ENCODE results near the gene NRP1. TPM values are rescaled to one million over a fixed set of nuclear protein-coding genes. Genes with fewer than 3 reads are reported as not detected.
A peak's percentile ranks its signal among the peaks of the same experiment; 100 is the strongest.

Gene NRP1
- total and polyA plus RNA-seq, 4 experiments from 2014 or later = 1.6 TPM; not detected in 2

DNA sequence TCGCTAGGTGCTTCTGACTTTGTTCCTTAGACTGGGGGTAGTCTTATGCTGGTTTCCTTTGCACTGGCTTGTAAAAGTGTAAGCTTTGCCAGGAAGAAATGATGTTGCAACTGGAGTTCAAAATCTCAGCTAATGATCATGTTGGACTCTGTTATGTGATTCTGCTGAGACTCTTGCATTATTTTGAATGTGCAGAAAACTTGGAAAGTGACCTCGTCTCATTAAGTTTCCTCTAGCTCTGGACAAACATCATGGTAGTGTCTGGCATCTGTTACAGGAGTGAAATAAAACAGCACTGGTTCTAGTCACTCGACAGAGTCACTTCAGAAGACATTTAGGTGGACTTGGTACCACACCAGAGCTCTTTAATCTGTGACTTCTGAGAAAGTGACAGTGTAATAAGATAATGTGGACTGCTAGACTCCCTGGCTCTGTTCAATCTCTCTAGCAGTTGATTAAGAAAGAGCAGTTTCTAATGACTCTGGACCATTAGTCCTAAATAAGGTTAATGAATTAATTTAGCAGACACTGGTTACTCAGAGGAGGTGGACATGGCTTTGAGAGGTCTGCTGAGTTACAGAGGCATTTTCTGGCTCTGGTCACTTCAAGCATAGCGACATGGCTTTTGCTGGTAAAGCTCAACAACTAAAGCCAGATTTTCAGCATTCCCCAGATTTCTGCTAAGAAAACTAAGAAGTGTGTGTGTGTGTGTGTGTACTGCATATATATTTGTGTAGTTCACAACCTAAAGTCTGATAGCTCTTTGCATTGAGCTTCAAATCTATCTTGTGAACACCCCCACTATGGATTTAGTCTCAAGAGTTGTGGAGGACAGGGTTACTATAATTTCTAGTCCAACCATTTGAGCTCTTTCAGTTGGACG is 2.0 kb downstream of the NRP1 start:
- no peaks in the 10 kb centered on the region for H3K36me3 Mint-ChIP-seq
- Histone ChIP-seq H3K36me3 (ENCODE audit: insufficient read depth, low read length) (no peaks in the 10 kb centered on the region), H3K4me1 (ENCODE audit: insufficient read depth, low read length) (peaks cover 20% of the 10 kb centered on the region), H3K9me3 (ENCODE audit: control insufficient read depth in 1 of 2, low read length in 2 of 2) (no peaks in the 10 kb centered on the region), H3K4me3 (ENCODE audit: low read length in 2 of 2) (no peak overlapping the region), H3K27ac (ENCODE audit: low read depth, low read length) (no peak overlapping the region), H3K27me3 (ENCODE audit: insufficient read depth, low read length) (peaks cover 17% of the 10 kb centered on the region)
- peaks cover 51 to 54% of the 10 kb centered on the region in 2 donors for H3K27me3 Mint-ChIP-seq
- peak overlapping the region in 1 of 8 donors; percentile 91 for H3K4me3 Mint-ChIP-seq
- intact Hi-C loops (cut with micrococcal nuclease) = loop anchor here (5.0 kb wide), 2 partner anchors 65 to 85 kb away; no protein-coding TSS in a partner anchor
- DNase-seq = no peak
- POLR2A ChIA-PET (ENCODE audit: partially characterized antibody) = no interaction called here
- H3K27ac Mint-ChIP-seq = no peak overlapping the region
- H3K4me1 Mint-ChIP-seq = peaks cover 15 to 33% (median 23%) of the 10 kb centered on the region in 4 donors
- CTCF ChIA-PET (ENCODE audit: partially characterized antibody) = interaction anchor here (0.7 to 4.2 kb wide), 8 partner anchors 10 to 1305 kb away, joined by 3 to 36 read pairs (median 11); no protein-coding TSS in a partner anchor
- H3K9me3 Mint-ChIP-seq = no peaks in the 10 kb centered on the region

DNA sequence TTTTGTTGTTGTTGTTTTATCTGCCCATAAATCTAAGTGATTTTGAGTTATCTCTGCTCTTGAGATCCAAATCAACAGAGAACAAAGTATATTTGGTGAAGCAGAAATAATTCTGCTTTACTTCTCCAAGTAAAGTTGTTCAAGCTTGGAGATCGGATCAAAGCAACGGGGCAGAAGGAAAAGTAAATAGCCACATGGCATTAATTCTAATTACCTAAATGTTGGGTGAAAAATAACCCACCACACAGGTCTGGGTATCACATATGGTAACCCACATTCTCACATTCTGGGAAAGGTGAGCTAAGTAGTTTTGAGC is 3.1 kb downstream of the NRP1 start:
- intact Hi-C loops (cut with micrococcal nuclease) = loop anchor here (5.0 kb wide), 2 partner anchors 64 to 84 kb away; no protein-coding TSS in a partner anchor
- peaks cover 50 to 51% of the 10 kb centered on the region in 2 donors for H3K27me3 Mint-ChIP-seq
- no peaks in the 10 kb centered on the region for H3K36me3 Mint-ChIP-seq
- Histone ChIP-seq H3K9me3 (ENCODE audit: control insufficient read depth in 1 of 2, low read length in 2 of 2) (no peaks in the 10 kb centered on the region), H3K4me1 (ENCODE audit: insufficient read depth, low read length) (peaks cover 20% of the 10 kb centered on the region), H3K27me3 (ENCODE audit: insufficient read depth, low read length) (peaks cover 17% of the 10 kb centered on the region), H3K4me3 (ENCODE audit: low read length in 2 of 2) (no peak overlapping the region), H3K27ac (ENCODE audit: low read depth, low read length) (no peak overlapping the region), H3K36me3 (ENCODE audit: insufficient read depth, low read length) (no peaks in the 10 kb centered on the region)
- DNase-seq = no peak
- H3K4me3 Mint-ChIP-seq = no peak overlapping the region
- peaks cover 12 to 27% (median 19%) of the 10 kb centered on the region in 4 donors for H3K4me1 Mint-ChIP-seq
- no peak overlapping the region for H3K27ac Mint-ChIP-seq
- ChIA-PET POLR2A (ENCODE audit: partially characterized antibody) (interaction anchor here (1.3 kb wide), 1 partner anchor 138 kb away, joined by 3 read pairs; no protein-coding TSS in a partner anchor), CTCF (ENCODE audit: partially characterized antibody) (interaction anchor here (1.0 to 4.2 kb wide), 10 partner anchors 9 to 1306 kb away, joined by 3 to 36 read pairs (median 6); no protein-coding TSS in a partner anchor)
- H3K9me3 Mint-ChIP-seq = no peaks in the 10 kb centered on the region

DNA sequence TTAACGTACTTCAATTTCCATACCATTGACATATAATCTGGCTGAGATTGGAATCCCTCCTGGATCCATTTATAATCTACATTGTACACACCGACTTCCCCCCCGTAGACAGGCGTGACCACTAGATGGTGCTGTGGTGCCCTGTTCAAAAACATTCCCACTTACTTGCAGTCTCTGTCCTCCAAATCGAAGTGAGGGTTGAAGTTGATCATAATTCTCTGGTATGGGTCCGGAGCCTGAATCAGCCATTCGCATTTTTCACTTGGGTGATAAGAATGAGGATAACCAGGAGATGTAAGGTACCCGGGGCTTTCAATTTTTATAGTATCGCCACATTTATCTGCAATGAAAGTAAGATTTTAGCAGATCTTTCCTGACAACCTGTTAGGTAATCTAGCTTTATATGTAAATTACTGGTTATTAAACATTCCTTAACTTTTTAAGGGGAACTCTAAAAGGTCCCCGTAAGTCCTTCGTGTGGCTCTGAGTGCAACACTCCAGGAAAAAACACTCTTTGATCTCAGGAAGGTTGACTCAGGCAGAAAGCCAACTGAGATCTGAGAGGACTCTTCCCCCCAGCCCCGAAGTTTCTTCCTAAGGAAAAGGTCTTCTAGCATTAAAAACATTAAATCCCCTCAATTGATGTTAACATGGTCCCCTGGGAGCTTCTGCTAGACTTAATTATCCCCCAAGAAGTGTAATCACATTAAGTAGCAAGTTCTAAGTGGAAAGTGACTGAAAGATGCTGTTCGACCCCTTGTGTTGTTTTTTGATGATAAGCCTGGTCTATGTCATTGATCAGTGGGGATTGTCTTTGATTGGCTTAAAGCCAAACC is 3.7 kb downstream of the NRP1 start:
- Mint-ChIP-seq H3K9me3 (no peaks in the 10 kb centered on the region), H3K36me3 (no peaks in the 10 kb centered on the region), H3K4me1 (peaks cover 9 to 27% (median 16%) of the 10 kb centered on the region in 4 donors), H3K27ac (no peak overlapping the region), H3K27me3 (peaks cover 50% of the 10 kb centered on the region in 2 donors), H3K4me3 (peak overlapping the region in 4 of 8 donors; percentile 55 to 59 (median 56))
- Histone ChIP-seq H3K4me3 (ENCODE audit: low read length in 2 of 2) (no peak overlapping the region), H3K27ac (ENCODE audit: low read depth, low read length) (no peak overlapping the region), H3K36me3 (ENCODE audit: insufficient read depth, low read length) (no peaks in the 10 kb centered on the region), H3K27me3 (ENCODE audit: insufficient read depth, low read length) (peaks cover 13% of the 10 kb centered on the region), H3K4me1 (ENCODE audit: insufficient read depth, low read length) (peaks cover 15% of the 10 kb centered on the region), H3K9me3 (ENCODE audit: control insufficient read depth in 1 of 2, low read length in 2 of 2) (no peaks in the 10 kb centered on the region)
- intact Hi-C loops (cut with micrococcal nuclease) = loop anchor here (1.0 to 5.0 kb wide), 4 partner anchors 63 to 535 kb away; no protein-coding TSS in a partner anchor
- ChIA-PET CTCF (ENCODE audit: partially characterized antibody) (interaction anchor here (1.0 to 4.2 kb wide), 11 partner anchors 8 to 1307 kb away, joined by 3 to 36 read pairs (median 5); no protein-coding TSS in a partner anchor), POLR2A (ENCODE audit: partially characterized antibody) (interaction anchor here (1.3 kb wide), 1 partner anchor 137 kb away, joined by 3 read pairs; no protein-coding TSS in a partner anchor)
- DNase-seq = peak; percentile 49 to 67 (median 64)

DNA sequence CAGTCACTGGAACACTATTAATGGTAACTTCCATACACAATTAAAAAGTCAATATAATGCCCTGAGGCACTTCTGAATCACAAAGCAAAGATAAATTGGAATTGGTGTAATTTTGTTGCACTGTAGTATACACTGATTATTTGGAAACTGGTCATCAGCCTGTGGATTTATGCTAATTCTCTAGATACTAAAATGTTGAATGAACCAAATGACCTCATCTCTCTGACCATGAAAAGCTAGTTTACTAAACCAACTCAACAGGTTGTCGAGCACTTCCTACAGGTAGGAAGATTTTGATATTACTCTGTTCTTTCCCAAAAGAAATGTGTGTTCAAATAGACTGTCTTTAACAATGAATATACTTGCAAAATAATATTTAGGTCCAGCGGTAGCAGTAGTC is 5.3 kb downstream of the NRP1 start:
- peaks cover 11% of the 10 kb centered on the region for H3K4me1 ChIP-seq (ENCODE audit: insufficient read depth, low read length)
- Mint-ChIP-seq H3K27ac (no peak overlapping the region), H3K9me3 (no peaks in the 10 kb centered on the region), H3K27me3 (peaks cover 50 to 53% of the 10 kb centered on the region in 2 donors), H3K4me1 (peaks cover 8 to 25% (median 15%) of the 10 kb centered on the region in 4 donors), H3K36me3 (no peaks in the 10 kb centered on the region), H3K4me3 (no peak overlapping the region)
- peaks cover 10% of the 10 kb centered on the region for H3K27me3 ChIP-seq (ENCODE audit: insufficient read depth, low read length)
- H3K4me3 ChIP-seq (ENCODE audit: low read length in 2 of 2) = no peak overlapping the region
- intact Hi-C loops (cut with micrococcal nuclease) = no loop called here
- no peak for DNase-seq
- H3K27ac ChIP-seq (ENCODE audit: low read depth, low read length) = no peak overlapping the region
- no peaks in the 10 kb centered on the region for H3K36me3 ChIP-seq (ENCODE audit: insufficient read depth, low read length)
- CTCF ChIA-PET (ENCODE audit: partially characterized antibody) = interaction anchor here (1.2 to 3.0 kb wide), 3 partner anchors 13 to 136 kb away, joined by 3 to 13 read pairs (median 3); no protein-coding TSS in a partner anchor
- POLR2A ChIA-PET (ENCODE audit: partially characterized antibody) = no interaction called here
- no peaks in the 10 kb centered on the region for H3K9me3 ChIP-seq (ENCODE audit: control insufficient read depth in 1 of 2, low read length in 2 of 2)

DNA sequence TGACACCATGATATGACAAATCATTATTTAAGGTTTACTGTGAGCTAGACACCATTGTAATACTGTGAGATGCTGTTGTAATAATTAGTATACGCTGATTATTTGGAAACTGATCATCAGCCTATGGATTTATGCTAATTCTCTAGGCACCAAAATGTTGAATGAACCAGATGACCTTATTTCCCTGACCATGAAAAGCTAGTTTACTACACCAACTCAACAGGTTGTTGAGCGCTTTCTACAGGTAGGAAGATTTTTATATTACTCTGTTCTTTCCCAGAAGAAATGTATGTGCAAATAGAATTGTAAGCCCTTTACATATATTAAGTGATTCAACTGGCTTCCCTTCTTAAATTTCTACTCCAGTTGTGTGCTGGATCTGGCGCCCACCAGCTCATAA is 6.2 kb downstream of the NRP1 start:
- Histone ChIP-seq H3K36me3 (ENCODE audit: insufficient read depth, low read length) (no peaks in the 10 kb centered on the region), H3K4me3 (ENCODE audit: low read length in 2 of 2) (no peak overlapping the region), H3K27ac (ENCODE audit: low read depth, low read length) (no peak overlapping the region), H3K9me3 (ENCODE audit: control insufficient read depth in 1 of 2, low read length in 2 of 2) (no peaks in the 10 kb centered on the region), H3K27me3 (ENCODE audit: insufficient read depth, low read length) (peaks cover 10% of the 10 kb centered on the region), H3K4me1 (ENCODE audit: insufficient read depth, low read length) (peaks cover 2% of the 10 kb centered on the region)
- intact Hi-C loops (cut with micrococcal nuclease) = no loop called here
- Mint-ChIP-seq H3K36me3 (no peaks in the 10 kb centered on the region), H3K27me3 (peaks cover 46 to 53% of the 10 kb centered on the region in 2 donors), H3K4me3 (no peak overlapping the region), H3K9me3 (no peaks in the 10 kb centered on the region), H3K4me1 (peaks cover 1 to 15% (median 8%) of the 10 kb centered on the region in 4 donors), H3K27ac (no peak overlapping the region)
- DNase-seq = no peak
- ChIA-PET POLR2A (ENCODE audit: partially characterized antibody) (no interaction called here), CTCF (ENCODE audit: partially characterized antibody) (interaction anchor here (1.6 to 3.0 kb wide), 4 partner anchors 10 to 1311 kb away, joined by 3 to 13 read pairs (median 8); no protein-coding TSS in a partner anchor)

DNA sequence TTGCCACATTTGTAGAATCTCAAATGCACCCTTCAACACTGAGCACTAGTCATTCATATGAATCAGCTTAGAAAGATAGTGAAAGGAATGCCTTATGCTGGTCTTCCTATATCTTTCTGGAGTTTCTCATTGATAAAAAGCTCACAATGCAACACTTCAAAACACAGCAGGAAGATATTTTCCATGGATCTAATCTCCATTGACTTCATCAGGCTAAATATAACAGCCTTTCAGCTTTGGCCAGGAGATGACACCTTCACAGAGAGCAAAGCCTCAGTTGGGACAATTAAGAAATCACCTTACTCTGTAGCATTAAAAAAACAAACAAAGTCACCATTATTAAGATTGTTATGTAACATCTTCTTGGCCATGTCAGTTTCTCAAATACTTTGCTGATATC is 6.7 kb downstream of the NRP1 start:
- intact Hi-C loops (cut with micrococcal nuclease) = no loop called here
- Histone ChIP-seq H3K4me1 (ENCODE audit: insufficient read depth, low read length) (no peaks in the 10 kb centered on the region), H3K27me3 (ENCODE audit: insufficient read depth, low read length) (peaks cover 7% of the 10 kb centered on the region), H3K9me3 (ENCODE audit: control insufficient read depth in 1 of 2, low read length in 2 of 2) (no peaks in the 10 kb centered on the region), H3K27ac (ENCODE audit: low read depth, low read length) (no peak overlapping the region), H3K36me3 (ENCODE audit: insufficient read depth, low read length) (no peaks in the 10 kb centered on the region), H3K4me3 (ENCODE audit: low read length in 2 of 2) (no peak overlapping the region)
- Mint-ChIP-seq H3K27ac (no peak overlapping the region), H3K36me3 (no peaks in the 10 kb centered on the region), H3K27me3 (peaks cover 42 to 48% of the 10 kb centered on the region in 2 donors), H3K4me1 (peaks cover 1 to 12% (median 7%) of the 10 kb centered on the region in 4 donors), H3K4me3 (no peak overlapping the region), H3K9me3 (no peaks in the 10 kb centered on the region)
- DNase-seq = no peak
- ChIA-PET POLR2A (ENCODE audit: partially characterized antibody) (no interaction called here), CTCF (ENCODE audit: partially characterized antibody) (interaction anchor here (0.5 to 3.0 kb wide), 7 partner anchors 10 to 1311 kb away, joined by 3 to 13 read pairs (median 6); no protein-coding TSS in a partner anchor)
